ENCODE measurements around the gene YIPF7. TPM values are rescaled to one million over a fixed set of nuclear protein-coding genes. Genes with fewer than 3 reads are reported as not detected.

The YIPF7 gene
- polyA plus RNA-seq, 3 donors, result 0.40 to 0.78 (median 0.51) TPM

- peak; percentile 43 for DNase-seq
These were observed 22.1 kb downstream of the YIPF7 start for GRCh38 chr4:44629280-44629866.

GRCh38 chr4:44623676-44624075 is 27.7 kb downstream of the YIPF7 start:
- DNase-seq, result no peak

- DNase-seq, result no peak
These were observed 34.8 kb downstream of the YIPF7 start for GRCh38 chr4:44616621-44617020.

- DNase-seq, result no peak
These were observed 68.0 kb downstream of the YIPF7 start for GRCh38 chr4:44583393-44583792.

- DNase-seq, result no peak
These were observed 71.2 kb downstream of the YIPF7 start for GRCh38 chr4:44580231-44580630.

GRCh38 chr4:44578954-44579353 is 72.5 kb downstream of the YIPF7 start:
- no peak for DNase-seq

Other genes starting within 250 kb of the YIPF7 start
- 1 to 10 TPM; 3.5 to 4.1 (median 3.8) TPM for gene KCTD8, start 202.8 kb downstream of the YIPF7 start, polyA plus RNA-seq (ENCODE audit: insufficient read length in 3 of 3)
- 10 to 100 TPM; 22.7 to 32.8 (median 27.3) TPM for gene GUF1, start 26.8 kb upstream of the YIPF7 start, polyA plus RNA-seq (ENCODE audit: insufficient read length in 3 of 3)
- gene GNPDA2, start 74.9 kb upstream of the YIPF7 start, polyA plus RNA-seq (ENCODE audit: insufficient read length in 3 of 3), result 10 to 100 TPM; 23.5 to 26.9 (median 24.7) TPM